Loucy (cell line): ENCODE measurements around the gene MPG.
"Not testable (repeated sequence)": the region's sequence is repeated elsewhere in the genome, so short reads cannot be mapped to it uniquely, and the experiment has no call there.

Experiments used
- H2AFZ ChIP-seq: fragments of 200-600 bp; sonication (generic); 2 replicates; pipeline ENCODE4 v1.6.0; 2016; ENCODE audit warnings: antibody characterized with exemption, mild to moderate bottlenecking, low read length, moderate library complexity
- H3F3A ChIP-seq: fragments of 200-600 bp; 2 replicates; pipeline ENCODE4 v1.6.0; 2016; ENCODE audit warnings: antibody characterized with exemption, low read depth, mild to moderate bottlenecking
- H3K27me3 ChIP-seq: fragments of 200-600 bp; sonication (generic); 2 replicates; pipeline ENCODE4 v1.6.1; 2014; ENCODE audit warnings: low read length, mild to moderate bottlenecking; ENCODE audit not compliant: insufficient read depth, poor library complexity, severe bottlenecking
- H3K36me3 ChIP-seq: fragments of 200-600 bp; sonication (generic); 2 replicates; pipeline ENCODE4 v1.6.1; 2016; ENCODE audit warnings: low read length; ENCODE audit not compliant: insufficient read depth
- H3K4me1 ChIP-seq: fragments of 200-600 bp; sonication (generic); 2 replicates; pipeline ENCODE4 v1.5.1; 2014; ENCODE audit warnings: low read length, mild to moderate bottlenecking; ENCODE audit not compliant: insufficient read depth, poor library complexity, severe bottlenecking
- H3K4me2 ChIP-seq: fragments of 200-600 bp; sonication (generic); 2 replicates; pipeline ENCODE4 v1.6.0; 2014; ENCODE audit warnings: antibody characterized with exemption, low read length, low read depth, mild to moderate bottlenecking; ENCODE audit not compliant: poor library complexity, severe bottlenecking
- H3K4me3 ChIP-seq: fragments of 200-600 bp; sonication (generic); 2 replicates; pipeline ENCODE4 v1.5.1; 2014; ENCODE audit warnings: low read length, mild to moderate bottlenecking, mixed read lengths; ENCODE audit not compliant: poor library complexity, severe bottlenecking
- H3K79me2 ChIP-seq: fragments of 200-600 bp; sonication (generic); 2 replicates; pipeline ENCODE4 v1.6.1; 2014; ENCODE audit warnings: low read length; ENCODE audit not compliant: insufficient read depth
- H3K9ac ChIP-seq: fragments of 200-600 bp; sonication (generic); 2 replicates; pipeline ENCODE4 v1.6.0; 2014; ENCODE audit warnings: mild to moderate bottlenecking, low read depth, low read length, moderate library complexity; ENCODE audit not compliant: poor library complexity, severe bottlenecking
- H3K9me2 ChIP-seq: fragments of 200-600 bp; sonication (generic); replicated peaks from 2 replicates; pipeline ENCODE4 v1.6.1; 2016; ENCODE audit warnings: low read depth, low read length, mixed read lengths
- H3K9me3 ChIP-seq: fragments of 200-600 bp; sonication (generic); 2 replicates; pipeline ENCODE4 v1.6.1; 2014; ENCODE audit warnings: mild to moderate bottlenecking, antibody characterized with exemption, low read length, low read depth; ENCODE audit not compliant: insufficient read depth
- H4K20me1 ChIP-seq: fragments of 200-600 bp; sonication (generic); 2 replicates; pipeline ENCODE4 v1.6.0; 2014; ENCODE audit warnings: antibody characterized with exemption, low read length, mild to moderate bottlenecking; ENCODE audit not compliant: insufficient read depth, poor library complexity, severe bottlenecking
- CTCF ChIP-seq: fragments of 200-600 bp; sonication (generic); conservative IDR thresholded peaks from 2 replicates; pipeline ENCODE4 v1.5.1; 2014; ENCODE audit warnings: mild to moderate bottlenecking, antibody characterized with exemption, low read length
- EZH2phosphoT487 ChIP-seq: fragments of 200-600 bp; IDR thresholded peaks from 2 replicates; pipeline ENCODE4 v1.6.1; 2018; ENCODE audit warnings: antibody characterized with exemption, mild to moderate bottlenecking, moderate library complexity, borderline replicate concordance

The MPG gene

GRCh38 chr16:45454-45853 lies 32.6 kb upstream of the MPG start:
- Histone ChIP-seq H4K20me1 (peaks cover 1% of the 10 kb centered on the region), H3K36me3 (peaks cover 10% of the 10 kb centered on the region; the same call in 1 of the 2 replicates), H3K4me1 (peaks cover 8% of the 10 kb centered on the region), H3F3A (no peaks in the 10 kb centered on the region), H3K4me2 (no peak overlapping the region), H3K27me3 (no peaks in the 10 kb centered on the region), H3K9ac (no peak overlapping the region), H3K9me3 (no peaks in the 10 kb centered on the region), H2AFZ (no peak overlapping the region), H3K4me3 (no peak overlapping the region), H3K79me2 (no peaks in the 10 kb centered on the region; the same call in 1 of the 2 replicates), H3K9me2 (no peaks in the 10 kb centered on the region)
- TF ChIP-seq EZH2phosphoT487 (no peak), CTCF (no peak)

- H3K9me3 ChIP-seq, H3K9me2 ChIP-seq, H3K9ac ChIP-seq, H3K27me3 ChIP-seq, H4K20me1 ChIP-seq, H3K4me2 ChIP-seq, H3K4me3 ChIP-seq, H2AFZ ChIP-seq, H3K79me2 ChIP-seq, H3F3A ChIP-seq: not testable (repeated sequence)
- peaks cover 10% of the 10 kb centered on the region; the same call in 1 of the 2 replicates for H3K36me3 ChIP-seq
- H3K4me1 ChIP-seq = peaks cover 18% of the 10 kb centered on the region
Measured at GRCh38 chr16:46510-46909, 31.5 kb upstream of the MPG start.

GRCh38 chr16:47234-47633 lies 30.8 kb upstream of the MPG start:
- Histone ChIP-seq H3K9ac (no peak overlapping the region), H3K79me2 (peaks cover 14% of the 10 kb centered on the region; the same call in 1 of the 2 replicates), H3K4me1 (peaks cover 18% of the 10 kb centered on the region), H4K20me1 (peaks cover 9% of the 10 kb centered on the region), H3K9me2 (no peaks in the 10 kb centered on the region), H3K4me3 (no peak overlapping the region), H2AFZ (no peak overlapping the region), H3K27me3 (no peaks in the 10 kb centered on the region), H3K36me3 (peaks cover 10% of the 10 kb centered on the region; the same call in 1 of the 2 replicates), H3K4me2 (no peak overlapping the region), H3F3A (no peaks in the 10 kb centered on the region), H3K9me3 (no peaks in the 10 kb centered on the region)
- TF ChIP-seq CTCF = no peak
- no peak for TF ChIP-seq EZH2phosphoT487

- Histone ChIP-seq H3F3A (no peaks in the 10 kb centered on the region), H3K36me3 (peaks cover 5% of the 10 kb centered on the region; the same call in 1 of the 2 replicates), H3K4me3 (peak overlapping the region; percentile 53)
Measured at GRCh38 chr16:50769-51591, 27.0 kb upstream of the MPG start.

More at GRCh38 chr16:50769-51591, 27.0 kb upstream of the MPG start:
- Histone ChIP-seq H3K79me2 (peaks cover 22% of the 10 kb centered on the region; the same call in 1 of the 2 replicates), H4K20me1 (peaks cover 9% of the 10 kb centered on the region), H2AFZ (no peak overlapping the region), H3K4me2 (peak overlapping the region; percentile 50), H3K9me2 (no peaks in the 10 kb centered on the region), H3K9ac (no peak overlapping the region), H3K4me1 (peaks cover 18% of the 10 kb centered on the region), H3K9me3 (no peaks in the 10 kb centered on the region), H3K27me3 (no peaks in the 10 kb centered on the region)
- no peak for TF ChIP-seq EZH2phosphoT487
- no peak for TF ChIP-seq CTCF
